ENCODE results near the gene ELAVL3.
A peak's percentile ranks its signal among the peaks of the same experiment; 100 is the strongest.
"Not testable (repeated sequence)": the region's sequence is repeated elsewhere in the genome, so short reads cannot be mapped to it uniquely, and the experiment has no call there.

Gene ELAVL3

DNA sequence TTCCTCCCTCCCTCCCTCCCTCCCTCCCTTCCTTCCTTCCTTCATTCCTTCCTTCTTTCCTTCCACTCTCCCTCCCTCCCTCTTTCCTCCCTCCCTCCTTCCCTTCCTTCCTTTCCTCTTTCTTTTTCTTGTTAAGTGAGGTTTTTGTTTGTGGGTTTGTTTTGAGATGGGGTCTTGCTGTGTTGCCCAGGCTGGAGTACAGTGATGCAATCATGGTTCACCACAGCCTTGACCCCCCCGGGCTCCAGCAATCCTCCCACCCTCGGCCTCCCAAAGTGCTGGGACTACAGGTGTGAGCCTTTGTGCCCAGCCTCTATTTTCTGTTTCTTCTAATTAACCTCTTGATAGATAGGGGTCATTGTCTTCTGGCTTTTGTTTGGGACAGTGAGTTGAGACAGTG lies 19.4 kb downstream of the ELAVL3 start:
- FAIRE-seq, result no peak

GRCh38 chr19:11460207-11460606 lies 20.6 kb downstream of the ELAVL3 start:
- no peak for FAIRE-seq
- DNase-seq (ENCODE audit: insufficient read length, low spot score), result no peak

More for the DNA sequence above, 19.4 kb downstream of the ELAVL3 start:
- no peak for DNase-seq (ENCODE audit: insufficient read length, low spot score)

DNA sequence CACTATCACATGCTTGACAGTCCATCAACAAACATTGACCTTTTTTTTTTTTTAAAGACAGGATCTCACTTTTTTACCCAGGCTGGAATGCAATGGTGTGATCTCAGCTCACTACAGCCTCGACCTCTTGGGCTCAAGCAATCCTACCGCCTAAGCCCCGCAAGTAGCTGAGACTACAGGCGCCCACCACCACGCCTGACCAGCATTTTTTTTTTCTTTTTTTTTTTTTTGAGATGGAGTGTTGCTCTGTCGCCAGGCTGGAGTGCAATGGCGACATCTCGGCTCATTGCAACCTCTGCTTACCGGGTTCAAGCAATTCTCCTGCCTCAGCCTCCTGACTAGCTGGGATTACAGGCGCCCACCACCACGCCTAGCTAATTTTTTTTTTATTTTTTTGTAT lies 21.9 kb downstream of the ELAVL3 start:
- not testable (repeated sequence) for FAIRE-seq

GRCh38 chr19:11458236-11458900 lies 22.5 kb downstream of the ELAVL3 start:
- no peak for FAIRE-seq
- no peak for DNase-seq (ENCODE audit: insufficient read length, low spot score)

More for the DNA sequence above, 21.9 kb downstream of the ELAVL3 start:
- not testable (repeated sequence) for DNase-seq (ENCODE audit: insufficient read length, low spot score)

- DNase-seq (ENCODE audit: insufficient read length, low spot score) (no peak), FAIRE-seq (no peak)
Measured at GRCh38 chr19:11457831-11458230, 23.0 kb downstream of the ELAVL3 start.

- no peak for FAIRE-seq
- DNase-seq (ENCODE audit: insufficient read length, low spot score), result no peak
Measured at GRCh38 chr19:11457115-11457514, 23.7 kb downstream of the ELAVL3 start.

DNA sequence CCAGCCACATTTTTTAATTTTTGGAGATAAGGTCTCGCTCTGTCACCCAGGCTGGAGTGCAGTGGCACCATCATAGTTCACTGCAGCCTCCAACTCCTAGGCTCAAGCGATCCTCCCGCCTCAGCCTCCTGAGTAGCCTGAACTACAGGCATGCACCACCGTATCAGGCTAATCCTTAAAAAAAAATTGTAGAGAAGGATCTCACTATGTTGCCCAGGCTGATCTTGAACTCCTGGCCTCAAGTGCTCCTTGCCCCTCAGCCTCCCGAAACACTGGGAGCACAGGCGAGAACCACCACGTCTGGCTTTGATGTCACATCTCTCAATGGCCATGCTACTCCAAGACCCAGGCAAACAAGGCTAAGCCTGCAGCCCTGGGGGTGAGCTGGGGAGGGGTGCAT lies 24.2 kb downstream of the ELAVL3 start:
- DNase-seq (ENCODE audit: insufficient read length, low spot score), result no peak
- no peak for FAIRE-seq

GRCh38 chr19:11455233-11455554 lies 25.7 kb downstream of the ELAVL3 start:
- FAIRE-seq; DNase-seq (ENCODE audit: insufficient read length, low spot score): not testable (repeated sequence)

DNA sequence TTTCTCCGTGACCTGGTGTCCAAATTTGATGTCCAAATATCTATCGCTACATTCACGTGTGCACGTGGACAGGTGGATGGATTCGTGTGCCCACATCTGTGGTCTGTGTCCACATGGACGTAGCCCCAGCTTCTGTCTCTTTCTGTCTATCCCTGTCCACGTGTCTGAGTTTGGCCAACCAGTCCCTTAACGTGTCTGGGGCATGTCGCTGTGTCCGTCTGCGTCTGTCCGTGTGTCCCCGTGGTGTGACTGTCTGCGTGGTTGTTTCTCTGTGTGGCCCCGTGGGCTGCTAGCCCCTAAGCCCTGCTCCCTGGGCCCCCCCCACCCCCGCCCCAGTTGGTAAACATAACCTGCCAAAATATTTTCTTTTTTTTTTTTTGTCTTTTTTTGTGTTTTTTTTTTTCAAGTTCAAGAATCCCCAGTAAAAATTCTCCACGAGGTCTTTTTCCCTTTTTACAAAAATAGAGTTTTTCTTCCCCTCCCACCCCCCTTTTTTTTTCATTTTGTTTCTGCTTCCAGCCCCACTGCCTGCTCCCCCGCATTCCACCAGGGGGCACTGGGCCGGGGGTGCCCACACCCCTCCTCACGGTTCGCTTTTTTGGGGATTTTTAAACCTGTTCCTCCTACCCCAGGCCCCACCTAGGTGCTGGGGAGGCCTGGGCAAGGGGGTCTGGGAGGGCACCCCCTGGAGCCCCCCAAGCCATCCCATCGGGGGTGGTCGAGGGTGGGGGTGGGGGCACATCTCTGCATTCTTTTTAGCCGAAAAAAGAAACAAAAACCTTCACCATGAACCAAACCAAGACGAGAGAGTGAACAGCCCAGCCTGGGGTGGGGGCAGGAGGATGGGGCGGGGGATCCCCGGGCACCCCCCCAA lies 27.1 kb downstream of the ELAVL3 start:
- DNase-seq (ENCODE audit: insufficient read length, low spot score) (no peak), FAIRE-seq (peak; percentile 78)

- DNase-seq (ENCODE audit: insufficient read length, low spot score), result no peak
- FAIRE-seq, result no peak
Measured at GRCh38 chr19:11452620-11453310, 28.1 kb downstream of the ELAVL3 start.

GRCh38 chr19:11451871-11452619 lies 28.8 kb downstream of the ELAVL3 start:
- no peak for DNase-seq (ENCODE audit: insufficient read length, low spot score)
- no peak for FAIRE-seq

- no peak for FAIRE-seq
- DNase-seq (ENCODE audit: insufficient read length, low spot score), result no peak
Measured at GRCh38 chr19:11451327-11451870, 29.4 kb downstream of the ELAVL3 start.

DNA sequence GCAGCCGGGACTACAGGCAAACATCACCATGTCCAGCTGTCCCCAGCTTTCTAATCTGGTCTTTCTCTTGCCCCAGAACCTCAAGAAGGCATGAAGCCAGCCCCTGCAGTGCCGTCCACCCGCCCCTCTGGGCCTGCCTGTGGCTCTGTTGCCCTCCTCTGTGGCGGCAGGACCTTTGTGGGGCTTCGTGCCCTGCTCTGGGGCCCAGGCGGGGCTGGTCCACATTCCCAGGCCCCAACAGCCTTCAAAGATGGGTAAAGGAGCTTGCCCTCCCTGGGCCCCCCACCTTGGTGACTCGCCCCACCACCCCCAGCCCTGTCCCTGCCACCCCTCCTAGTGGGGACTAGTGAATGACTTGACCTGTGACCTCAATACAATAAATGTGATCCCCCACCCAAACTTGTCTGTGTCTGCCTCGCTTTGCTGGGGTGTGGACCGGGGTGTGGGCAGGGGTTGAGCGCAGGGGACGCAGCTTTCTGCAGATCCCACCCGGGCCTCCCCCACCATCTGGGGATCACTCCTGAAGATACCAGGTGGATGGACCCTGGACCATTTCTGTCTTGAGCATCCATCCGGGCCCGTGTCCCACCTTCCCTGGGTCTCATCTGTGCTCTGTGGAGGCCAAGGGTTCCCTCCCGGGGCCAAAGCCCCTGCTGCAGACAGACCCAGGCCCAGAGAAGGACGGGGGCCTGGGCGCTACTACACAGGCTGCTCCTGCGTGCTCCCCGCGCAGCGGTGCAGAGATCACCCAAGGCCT lies 30.1 kb downstream of the ELAVL3 start:
- FAIRE-seq, result no peak

GRCh38 chr19:11448923-11449554 lies 31.8 kb downstream of the ELAVL3 start:
- FAIRE-seq, result no peak
- no peak for DNase-seq (ENCODE audit: insufficient read length, low spot score)

More for the DNA sequence above, 30.1 kb downstream of the ELAVL3 start:
- DNase-seq (ENCODE audit: insufficient read length, low spot score), result no peak

DNA sequence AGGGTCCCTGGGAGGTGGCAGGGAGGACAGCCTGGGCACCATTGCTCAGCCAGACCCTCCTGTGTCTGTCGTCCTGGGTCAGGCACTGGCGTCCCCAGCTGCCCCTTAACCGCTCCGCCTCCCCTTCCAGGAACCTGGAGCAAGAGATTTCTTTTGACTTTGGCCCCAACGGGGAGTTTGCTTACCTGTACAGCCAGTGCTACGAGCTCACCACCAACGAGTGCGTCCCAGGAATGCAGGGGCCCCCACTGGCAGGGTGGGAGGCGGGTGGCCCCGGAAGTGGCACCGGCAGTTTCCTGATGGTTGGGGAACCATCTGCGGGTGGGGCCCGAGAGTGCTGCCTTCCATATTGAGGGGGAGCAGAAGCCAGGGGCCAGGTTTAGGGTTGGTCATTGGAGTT lies 32.4 kb downstream of the ELAVL3 start:
- FAIRE-seq (no peak), DNase-seq (ENCODE audit: insufficient read length, low spot score) (no peak)

- DNase-seq (ENCODE audit: insufficient read length, low spot score) (no peak), FAIRE-seq (no peak)
Measured at GRCh38 chr19:11447347-11448262, 33.2 kb downstream of the ELAVL3 start.

DNA sequence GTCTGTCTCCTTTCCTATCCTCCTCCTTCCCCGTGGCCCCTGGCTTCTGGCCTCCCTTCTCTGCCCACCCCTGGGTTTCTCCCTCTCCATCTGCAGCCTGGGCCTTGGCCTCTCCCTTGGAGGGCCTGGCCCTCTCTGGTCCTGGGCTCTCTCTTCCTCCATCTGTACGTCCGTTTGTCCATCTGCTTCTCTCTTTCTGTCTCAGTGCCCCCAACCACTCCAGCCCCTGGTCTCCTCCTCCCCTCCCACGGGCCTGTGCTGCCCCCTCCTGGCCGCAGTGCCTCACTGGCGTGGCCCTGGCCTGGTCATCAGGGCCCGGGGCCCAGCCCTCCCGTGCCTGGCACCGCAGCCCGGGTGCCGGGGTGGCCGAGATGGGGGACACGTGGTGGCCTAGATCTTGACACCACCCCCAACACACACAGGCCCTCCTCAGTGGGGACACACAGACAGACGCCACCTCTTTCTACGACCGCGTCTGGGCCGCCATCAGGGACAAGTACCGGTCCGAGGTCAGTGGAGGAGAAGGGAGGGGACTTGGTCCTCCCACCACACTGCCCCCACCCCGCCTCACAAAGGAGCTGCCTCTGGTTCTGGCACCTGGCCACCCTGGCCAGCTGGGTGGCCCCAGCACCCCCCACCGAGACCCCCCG lies 34.1 kb downstream of the ELAVL3 start:
- DNase-seq (ENCODE audit: insufficient read length, low spot score), result peak; percentile 63
- no peak for FAIRE-seq

DNA sequence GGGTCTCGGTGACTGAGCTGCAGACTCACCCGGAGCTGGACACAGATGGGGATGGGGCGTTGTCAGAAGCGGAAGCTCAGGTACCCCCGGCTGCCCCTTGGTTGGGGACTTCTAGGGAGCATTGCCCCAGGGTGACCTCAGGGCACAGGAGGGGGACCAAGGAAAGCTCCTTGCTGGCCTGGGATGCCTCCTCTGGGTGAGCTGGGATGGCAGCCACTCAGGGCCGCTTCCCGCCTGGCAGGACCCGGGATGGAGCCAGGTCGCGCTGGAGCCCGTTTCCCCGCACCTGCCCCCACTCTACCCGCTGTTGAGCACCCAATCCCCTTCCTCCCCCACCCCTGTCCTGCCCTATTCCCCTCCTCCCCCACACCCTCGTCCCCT lies 34.6 kb downstream of the ELAVL3 start:
- FAIRE-seq (no peak), DNase-seq (ENCODE audit: insufficient read length, low spot score) (no peak)
